ENCODE measurements around the gene LRRK1. TPM values are rescaled to one million over a fixed set of nuclear protein-coding genes. Genes with fewer than 3 reads are reported as not detected.

LRRK1 gene
- total and polyA plus RNA-seq, 2 of the 13 experiments (the other 11 are each of a cell fraction or from before 2014, with no cell fraction given), result 0.13 to 1.2 TPM

- no peak for TF ChIP-seq PAXIP1 (CRISPR knock-in tag; conservative IDR thresholded peaks at IDR 0.05)
- no peak for TF ChIP-seq SMYD3 (CRISPR knock-in tag; IDR thresholded peaks at IDR 0.05)
- TF ChIP-seq STAT6 (CRISPR knock-in tag; IDR thresholded peaks at IDR 0.05; ENCODE audit: borderline replicate concordance), result no peak
These were observed 8.1 kb upstream of the LRRK1 start (continued) for GRCh38 chr15:100911086-100911485.

GRCh38 chr15:100913961-100914360, 5.2 kb upstream of the LRRK1 start:
- no peak for TF ChIP-seq U2AF1 (optimal IDR thresholded peaks at IDR 0.05; ENCODE audit: low read depth, low read length)
- TF ChIP-seq RORA (CRISPR knock-in tag; IDR thresholded peaks at IDR 0.05), result no peak
- TF ChIP-seq ZNF788 (CRISPR knock-in tag; IDR thresholded peaks at IDR 0.05; ENCODE audit: borderline replicate concordance), result no peak
- no peak for TF ChIP-seq MED8 (CRISPR knock-in tag; IDR thresholded peaks at IDR 0.05; ENCODE audit: insufficient replicate concordance)
- TF ChIP-seq KLF12 (CRISPR knock-in tag; IDR thresholded peaks at IDR 0.05; ENCODE audit: borderline replicate concordance), result no peak
- TF ChIP-seq ZKSCAN1 (IDR thresholded peaks at IDR 0.05; ENCODE audit: low read length), result no peak
- Histone ChIP-seq H3K36me3 (replicated peaks in 1 of 2; ENCODE audit: control insufficient read depth in 1 of 2, insufficient read depth in 2 of 2, low read length in 2 of 2) (no peaks in the 10 kb centered on the region), H2AFZ (ENCODE audit: low read length) (no peak overlapping the region), H4K20me1 (ENCODE audit: insufficient read depth, low read length) (no peaks in the 10 kb centered on the region), H3K9me3 (ENCODE audit: low read length) (0 out of 2 replicates have a peak, but pooled peaks cover 4% of the 10 kb centered on the region), H3K27ac (ENCODE audit: extremely low read length, insufficient read depth, low read length) (no peak overlapping the region), H3K4me2 (ENCODE audit: low read depth, low read length) (no peak overlapping the region), H3K4me1 (ENCODE audit: insufficient read depth, low read length) (no peaks in the 10 kb centered on the region), H3K4me3 (replicated peaks in 1 of 3; ENCODE audit: insufficient read depth in 1 of 3, low read depth in 2 of 3, low read length in 3 of 3) (no peak overlapping the region), H3K27me3 (ENCODE audit: control insufficient read depth in 1 of 2, insufficient read depth in 2 of 2, low read length in 2 of 2) (peaks cover 2 to 41% of the 10 kb centered on the region in 2 experiments), H3K79me2 (ENCODE audit: insufficient read depth, low read length) (no peaks in the 10 kb centered on the region), H3K9ac (ENCODE audit: insufficient read depth, low read depth, low read length) (no peak overlapping the region)
- no peak for ATAC-seq
- 0% methylated on average over 4 of the region's 4 CpGs for WGBS (ENCODE audit: low lambda C conversion rate)
- no peak for DNase-seq (ENCODE audit: low spot score)
- in situ Hi-C loops (cut with HindIII; ENCODE audit: extremely low pct_ligation_motif_present, low pct_unique_long_range_greater_than_20kb), result loop anchor here (25.0 kb wide), 1 partner anchor 348 kb away; the partner anchor contains the start of gene CHSY1
- CTCF ChIA-PET (ENCODE audit: low intra/inter-chr PET ratio, low total read pairs), result no interaction called here
- POLR2A ChIA-PET, result no interaction called here
- BruUV-seq (replicated peaks), result no TSS peak
- no peak for FAIRE-seq
- intact Hi-C loops (cut with micrococcal nuclease; ENCODE audit: unreplicated experiment), result loop anchor here (10.0 kb wide), 1 partner anchor 341 kb away; the partner anchor contains the start of gene CHSY1
